ENCODE results near the gene ITPR2.

- TF ChIP-seq POLR2AphosphoS5 (IDR thresholded peaks at IDR 0.05; ENCODE audit: low read depth, low read length) (no peak), TAF1 (IDR thresholded peaks at IDR 0.05; ENCODE audit: borderline replicate concordance, insufficient read depth, low read length) (no peak)
Observed at GRCh38 chr12:26648066-26648465, 184.9 kb downstream of the ITPR2 start.

All from PFSK-1 (cell line).